HEK293T (cell line): ENCODE data around the gene HS1BP3.

Source experiments
- ARNT ChIP-seq: fragments of 450-650 bp; IDR thresholded peaks from 2 replicates; pipeline ENCODE4 v1.6.1; 2017; ENCODE audit warnings: mild to moderate bottlenecking
- FOXM1 ChIP-seq: fragments of 450-650 bp; IDR thresholded peaks from 2 replicates; pipeline ENCODE4 v1.6.1; 2017; ENCODE audit warnings: mild to moderate bottlenecking, borderline replicate concordance
- HDGF ChIP-seq: fragments of 450-650 bp; IDR thresholded peaks from 2 replicates; pipeline ENCODE4 v1.6.1; 2017; ENCODE audit warnings: antibody characterized with exemption, borderline replicate concordance
- NFRKB ChIP-seq: fragments of 450-650 bp; IDR thresholded peaks from 2 replicates; pipeline ENCODE4 v1.6.1; 2016; ENCODE audit warnings: mild to moderate bottlenecking, moderate library complexity
- TARDBP ChIP-seq: fragments of 450-650 bp; IDR thresholded peaks from 2 replicates; pipeline ENCODE4 v1.6.1; 2016

GRCh38 chr2:20678086-20678395 lies 27.1 kb upstream of the HS1BP3 start:
- TF ChIP-seq TARDBP (no peak), FOXM1 (no peak), NFRKB (no peak), HDGF (no peak), ARNT (no peak)
